Ovary (tissue), 9 donors: ENCODE measurements around the gene BNC2. TPM values are rescaled to one million over a fixed set of nuclear protein-coding genes. Genes with fewer than 3 reads are reported as not detected.

ENCODE experiments used
- DNase-seq, 5 donors: peaks; one replicate each; pipeline ENCODE4 v3.0.0-alpha.2; 2019 to 2020
- H3K27ac ChIP-seq, 2 donors: fragments of 200-600 bp; one replicate each; pipeline versions ENCODE4 v1.5.1 to v1.8.0; 2019 to 2022
- H3K27me3 ChIP-seq: fragments of 200-600 bp; one replicate; pipeline ENCODE4 v1.8.0; 2022
- H3K36me3 ChIP-seq: fragments of 200-600 bp; sonication (generic); one replicate; pipeline ENCODE4 v1.5.1; 2019
- H3K4me1 ChIP-seq: one replicate; pipeline ENCODE4 v1.8.1; 2013; ENCODE audit warnings: mild to moderate bottlenecking, moderate library complexity; ENCODE audit not compliant: insufficient read depth
- H3K4me3 ChIP-seq: fragments of 200-600 bp; sonication (generic); one replicate; pipeline ENCODE4 v1.5.1; 2017
- H3K9me3 ChIP-seq, 2 donors: fragments of 200-600 bp in 1 of 2; sonication (generic) in 1 of 2; one replicate each; pipeline versions ENCODE4 v1.5.1 to v1.8.1; 2013 to 2019; ENCODE audit warnings: mild to moderate bottlenecking in 1 of 2, moderate library complexity in 1 of 2
- CTCF ChIP-seq, 3 donors: fragments of 450-650 bp in 2 of 3; fragments of 200-600 bp in 1 of 3; IDR thresholded peaks; one replicate each; pipeline versions ENCODE4 v1.5.1 to v1.8.0; 2016 to 2022; ENCODE audit warnings: antibody characterized with exemption in 3 of 3, mild to moderate bottlenecking in 1 of 3
- EP300 ChIP-seq: sonication (generic); formaldehyde crosslinking; IDR thresholded peaks from one replicate; pipeline ENCODE4 v1.6.1; 2017; ENCODE audit warnings: antibody characterized with exemption
- POLR2A ChIP-seq: fragments of 450-650 bp; IDR thresholded peaks from one replicate; pipeline ENCODE4 v1.6.1; 2017; ENCODE audit warnings: antibody characterized with exemption, mild to moderate bottlenecking, moderate library complexity
- WGBS, 3 donors: extraction: QIAGEN DNeasy Blood & Tissue Kit in 1 of 3; methylation state at CpG; one replicate each; pipeline versions ENCODE4 v1.1.5 to v1.1.7; 2013 to 2017; 5-methylcytosine and 5-hydroxymethylcytosine counted together
- intact Hi-C, 4 donors: fragments of 100-400 bp; cut with DNase I; formaldehyde crosslinking; loops; one replicate each; pipeline versions ENCODE4 v1.11.0 to v1.15.1; 2022 to 2023
- polyA plus RNA-seq, 2 donors: library from polyadenylated mRNA; stranded (reverse); fragments of 200-250 nt in 1 of 2; fragments of 350-450 nt in 1 of 2; fragmentation: Illumina TruSeq in 1 of 2; extraction: RNeasy Lipid Tissue Mini Kit (QIAGEN cat#74804) in 1 of 2; gene quantifications; one replicate each; pipeline ENCODE4 v1.2.3, GENCODE V29; 2013 to 2014
- total RNA-seq, 7 donors: library from RNA; depleted of rRNA in 2 of 7; stranded (reverse); fragments of >200 nt in 2 of 7; fragmentation: NEBNext Ultra II Directional in 3 of 7; extraction: Animal tissue kit (Norgen Biotek cat#: 25700) in 3 of 7; gene quantifications; one replicate each; pipeline versions ENCODE4 v1.1.0 to v1.2.4, GENCODE V29; 2016 to 2023
- donor health status: DM: no; HTN: no; CAD: no; lungs with moderate emphysema.
- donor health status: DM: no; HTN: no; CAD: no.
- donor health status: Bipolar disorder and iron deficiency.
- donor health status: DM: yes; HTN: yes; CAD: no.
- donor health status: DM: no; HTN: no; CAD: no.
- donor health status: DM: yes; HTN: yes; CAD: no.

Gene BNC2
- total and polyA plus RNA-seq, 9 donors: 17.2 to 232 (median 197) TPM

- intact Hi-C loops: no loop called here
- no peaks in the 10 kb centered on the region for H3K9me3 ChIP-seq
- peaks cover 2% of the 10 kb centered on the region for H3K4me1 ChIP-seq
- no peaks in the 10 kb centered on the region for H3K36me3 ChIP-seq
- H3K27ac ChIP-seq: no peak overlapping the region
- no peak for TF ChIP-seq POLR2A
- no peak for TF ChIP-seq CTCF (IDR thresholded peaks at IDR 0.05)
- no peak for TF ChIP-seq EP300
- no peak overlapping the region for H3K4me3 ChIP-seq
- WGBS, 3 donors: 89 to 94% (median 90%) methylated on average over 4 of the region's 4 CpGs
- no peak for DNase-seq
- no peaks in the 10 kb centered on the region for H3K27me3 ChIP-seq
Measured at GRCh38 chr9:16773116-16773515, 97.4 kb downstream of the BNC2 start.

GRCh38 chr9:16771356-16771755 is 99.1 kb downstream of the BNC2 start:
- H3K9me3 ChIP-seq: no peaks in the 10 kb centered on the region
- TF ChIP-seq EP300: no peak
- no peak for TF ChIP-seq POLR2A
- TF ChIP-seq CTCF (IDR thresholded peaks at IDR 0.05): no peak
- intact Hi-C loops: no loop called here
- no peaks in the 10 kb centered on the region for H3K27me3 ChIP-seq
- no peaks in the 10 kb centered on the region for H3K36me3 ChIP-seq
- 18 to 21% (median 18%) methylated on average over 1 of the region's 1 CpG for WGBS, 3 donors
- H3K4me3 ChIP-seq: no peak overlapping the region
- H3K4me1 ChIP-seq: peaks cover 2% of the 10 kb centered on the region
- DNase-seq: no peak
- no peak overlapping the region for H3K27ac ChIP-seq

- no peak for DNase-seq
- WGBS, 3 donors: 93 to 95% (median 94%) methylated on average over 5 of the region's 5 CpGs
- H3K4me1 ChIP-seq: peaks cover 2% of the 10 kb centered on the region
- no peaks in the 10 kb centered on the region for H3K27me3 ChIP-seq
- no peak overlapping the region for H3K4me3 ChIP-seq
- intact Hi-C loops: no loop called here
- H3K27ac ChIP-seq: no peak overlapping the region
- H3K9me3 ChIP-seq: no peaks in the 10 kb centered on the region
- no peaks in the 10 kb centered on the region for H3K36me3 ChIP-seq
- TF ChIP-seq CTCF (IDR thresholded peaks at IDR 0.05) (no peak), EP300 (no peak), POLR2A (no peak)
Measured at GRCh38 chr9:16769291-16769690, 101.2 kb downstream of the BNC2 start.

DNA sequence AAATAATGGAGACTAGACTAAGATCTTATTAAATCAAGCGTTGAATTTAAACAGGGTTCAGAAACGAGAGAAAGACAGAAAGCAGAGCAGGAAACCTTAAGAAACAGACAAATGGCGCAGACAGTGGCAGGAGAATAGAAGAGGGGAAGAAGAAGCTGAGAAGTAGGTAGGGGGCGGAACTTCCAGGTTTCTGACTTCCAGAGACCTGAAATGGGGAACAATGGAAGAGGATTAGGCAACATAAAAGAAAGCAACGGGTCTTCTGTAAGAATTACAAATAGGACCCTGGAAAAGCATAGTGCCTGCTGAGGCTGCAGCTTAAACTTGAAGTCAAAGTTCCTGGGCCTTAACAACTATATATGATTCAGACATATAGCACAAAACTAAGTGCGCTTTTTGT is 101.7 kb downstream of the BNC2 start:
- no peaks in the 10 kb centered on the region for H3K36me3 ChIP-seq
- intact Hi-C loops: no loop called here
- peaks cover 2% of the 10 kb centered on the region for H3K4me1 ChIP-seq
- no peaks in the 10 kb centered on the region for H3K27me3 ChIP-seq
- WGBS, 3 donors: 89 to 94% (median 90%) methylated on average over 6 of the region's 6 CpGs
- no peak for DNase-seq
- TF ChIP-seq EP300 (no peak), POLR2A (no peak), CTCF (IDR thresholded peaks at IDR 0.05) (no peak)
- no peak overlapping the region for H3K4me3 ChIP-seq
- H3K27ac ChIP-seq: no peak overlapping the region
- no peaks in the 10 kb centered on the region for H3K9me3 ChIP-seq

- Histone ChIP-seq H3K4me1 (peaks cover 3% of the 10 kb centered on the region), H3K27me3 (no peaks in the 10 kb centered on the region), H3K27ac (no peak overlapping the region), H3K4me3 (no peak overlapping the region), H3K9me3 (no peaks in the 10 kb centered on the region), H3K36me3 (no peaks in the 10 kb centered on the region)
- TF ChIP-seq EP300 (no peak), POLR2A (no peak), CTCF (IDR thresholded peaks at IDR 0.05) (no peak)
- 93 to 98% (median 96%) methylated on average over 3 of the region's 3 CpGs for WGBS, 3 donors
- no peak for DNase-seq
- intact Hi-C loops: no loop called here
Measured at GRCh38 chr9:16767366-16767765, 103.1 kb downstream of the BNC2 start.
